HG03196 (cell line): ENCODE data around the gene EHHADH.

ENCODE experiments used
- ATAC-seq: cut with Tn5 transposase; IDR thresholded peaks from one replicate; pipeline ENCODE4 v1.9.1; 2021; ENCODE audit not compliant: unreplicated experiment

The EHHADH gene

DNA sequence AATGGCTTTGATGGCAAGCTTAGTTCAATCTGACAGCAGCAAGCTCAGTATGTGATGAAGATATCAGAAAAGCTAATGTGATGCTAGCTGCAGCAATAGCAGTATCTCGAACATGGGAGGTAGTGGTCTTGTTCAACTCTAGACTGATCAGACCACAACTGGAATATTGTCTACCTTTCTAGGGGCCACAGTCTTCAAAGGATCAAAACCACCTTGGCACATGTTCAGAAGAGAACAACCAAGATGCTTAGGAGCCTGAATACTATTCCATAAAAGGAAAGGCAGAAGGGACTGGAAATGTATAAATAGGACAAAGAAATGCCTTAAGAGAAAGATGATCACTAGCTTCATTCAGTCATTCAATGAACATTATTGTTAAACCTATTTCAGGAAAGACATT, 103.3 kb downstream of the EHHADH start:
- no peak for ATAC-seq

DNA sequence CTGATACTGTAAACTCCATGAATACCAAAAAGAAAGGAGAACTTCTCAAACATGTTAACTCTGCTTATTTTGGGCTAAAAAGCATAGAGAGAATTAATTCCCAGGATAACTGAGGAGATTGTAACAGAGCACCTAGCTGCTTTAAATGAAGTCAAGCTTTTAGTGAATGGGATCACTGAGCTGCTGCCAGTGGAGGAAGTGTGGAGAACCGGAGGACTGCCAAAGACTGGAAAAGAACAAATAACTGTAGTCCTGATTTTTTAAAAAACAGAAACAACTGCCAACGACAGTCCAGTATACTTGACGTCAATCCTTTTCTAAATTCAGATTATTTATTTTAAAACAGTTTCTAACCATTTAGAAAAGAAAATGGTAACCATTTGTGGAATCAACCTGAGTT, 104.3 kb downstream of the EHHADH start:
- ATAC-seq: no peak

DNA sequence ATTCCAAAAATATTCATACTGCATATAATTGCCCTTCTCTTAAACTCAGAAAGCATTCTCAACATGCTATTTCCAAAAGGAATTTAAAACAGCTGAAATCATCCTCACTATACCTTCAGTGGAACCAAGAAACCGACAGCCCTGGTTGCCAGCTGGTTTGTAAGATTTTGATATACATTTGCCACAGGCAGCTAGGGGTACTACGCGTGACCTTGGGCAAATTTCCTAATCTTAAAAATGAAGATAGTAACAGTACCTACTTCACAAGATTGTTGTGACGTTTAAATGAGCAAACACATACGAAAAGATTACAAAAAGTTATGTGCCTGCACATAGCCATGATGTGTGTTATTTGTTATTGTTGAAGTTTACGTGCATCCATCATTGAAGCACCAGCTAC, 108.3 kb downstream of the EHHADH start:
- no peak for ATAC-seq

GRCh38 chr3:185144784-185145183, 109.1 kb downstream of the EHHADH start:
- ATAC-seq: no peak
